Spinal cord (tissue), 10 donors: ENCODE data around the gene RAB6B. TPM values are rescaled to one million over a fixed set of nuclear protein-coding genes. Genes with fewer than 3 reads are reported as not detected.

ENCODE experiments used
- DNase-seq, 6 donors: peaks; one replicate each; pipeline versions ENCODE4 v3.0.0 to v3.0.0-alpha.2; 2013 to 2015; ENCODE audit warnings: low spot score in 6 of 6, low read depth in 4 of 6
- H3K27ac ChIP-seq: one replicate; pipeline ENCODE4 v1.5.1; 2013; ENCODE audit warnings: low read depth, low read length, control low read depth
- H3K27me3 ChIP-seq: one replicate; pipeline ENCODE4 v1.6.1; 2013; ENCODE audit warnings: low read length; ENCODE audit not compliant: control insufficient read depth, insufficient read depth
- H3K36me3 ChIP-seq: one replicate; pipeline ENCODE4 v1.6.1; 2013; ENCODE audit warnings: low read length; ENCODE audit not compliant: control insufficient read depth, insufficient read depth
- H3K4me1 ChIP-seq: one replicate; pipeline ENCODE4 v1.6.1; 2013; ENCODE audit warnings: low read length; ENCODE audit not compliant: control insufficient read depth, insufficient read depth
- H3K4me3 ChIP-seq: one replicate; pipeline ENCODE4 v1.5.1; 2013; ENCODE audit warnings: low read depth, low read length, control low read depth
- H3K9me3 ChIP-seq: one replicate; pipeline ENCODE4 v1.6.1; 2013; ENCODE audit warnings: low read length; ENCODE audit not compliant: control insufficient read depth, insufficient read depth
- WGBS: methylation state at CpG from one replicate; pipeline ENCODE4 v1.1.5; 2013; ENCODE audit warnings: missing lambda C conversion rate; ENCODE audit not compliant: insufficient coverage; 5-methylcytosine and 5-hydroxymethylcytosine counted together
- polyA plus RNA-seq, 2 donors: library from polyadenylated mRNA; unstranded; fragments of 120-200 nt; gene quantifications; one replicate each; pipeline ENCODE4 v1.2.1, GENCODE V29; 2013; ENCODE audit not compliant: insufficient read length in 2 of 2
- total RNA-seq, 2 donors: library from RNA; depleted of rRNA in 1 of 2; stranded (reverse); fragments of 120-200 nt in 1 of 2; fragments of >200 nt in 1 of 2; gene quantifications; one replicate each; pipeline versions ENCODE4 v1.2.3 to v1.2.4, GENCODE V29; 2013 to 2014
- donor health status: healthy.

The RAB6B gene
- total and polyA plus RNA-seq, 4 donors, result 38.3 to 226 (median 191) TPM

DNA sequence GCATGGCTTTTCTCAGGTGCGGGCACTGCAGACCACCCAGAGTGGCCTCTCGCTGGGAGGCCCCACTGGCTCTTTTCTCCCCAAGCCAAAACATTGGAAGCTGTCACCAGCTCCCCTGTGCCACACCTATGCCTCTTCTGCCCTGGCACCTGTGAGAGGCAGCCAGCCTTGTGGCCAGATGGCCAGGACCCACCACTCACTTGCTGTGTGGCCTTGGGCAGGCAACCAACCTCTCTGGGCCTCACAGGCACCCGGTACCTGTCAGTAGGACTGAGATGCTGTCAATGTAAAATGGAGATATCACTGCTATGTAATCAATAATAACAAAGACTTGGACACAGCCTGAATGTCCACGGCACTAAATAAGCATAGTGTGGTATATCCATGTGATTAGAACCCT is 53.5 kb downstream of the RAB6B start:
- H3K27ac ChIP-seq, result no peak overlapping the region
- no peak overlapping the region for H3K4me3 ChIP-seq
- H3K36me3 ChIP-seq, result peaks cover 48% of the 10 kb centered on the region
- H3K9me3 ChIP-seq, result no peaks in the 10 kb centered on the region
- no peak for DNase-seq
- H3K4me1 ChIP-seq, result no peaks in the 10 kb centered on the region
- no peaks in the 10 kb centered on the region for H3K27me3 ChIP-seq
- WGBS, result 90% methylated on average over 2 of the region's 4 CpGs

DNA sequence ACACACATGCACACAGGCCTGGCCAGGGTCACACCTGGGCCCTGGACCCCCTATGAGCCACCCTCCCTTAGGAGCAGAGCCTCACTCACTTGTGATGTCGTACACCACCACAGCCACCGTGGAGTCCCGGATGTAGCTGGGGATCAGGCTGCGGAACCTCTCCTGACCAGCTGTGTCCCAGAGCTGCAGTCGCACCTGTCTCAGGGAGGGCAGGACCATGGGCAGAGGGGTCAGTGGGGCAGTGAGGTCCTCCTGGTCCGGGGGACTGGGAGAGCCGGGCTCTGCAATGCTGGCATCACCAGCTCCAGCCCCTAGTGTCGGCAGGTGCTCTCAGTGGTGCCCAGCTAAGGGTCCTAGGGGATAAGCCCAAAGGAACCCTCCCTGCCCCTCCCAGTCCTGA is 54.5 kb downstream of the RAB6B start:
- H3K4me3 ChIP-seq, result no peak overlapping the region
- H3K27me3 ChIP-seq, result no peaks in the 10 kb centered on the region
- DNase-seq, result no peak
- H3K4me1 ChIP-seq, result no peaks in the 10 kb centered on the region
- peaks cover 57% of the 10 kb centered on the region for H3K36me3 ChIP-seq
- H3K27ac ChIP-seq, result no peak overlapping the region
- no peaks in the 10 kb centered on the region for H3K9me3 ChIP-seq
- WGBS, result 94% methylated on average over 8 of the region's 8 CpGs

DNA sequence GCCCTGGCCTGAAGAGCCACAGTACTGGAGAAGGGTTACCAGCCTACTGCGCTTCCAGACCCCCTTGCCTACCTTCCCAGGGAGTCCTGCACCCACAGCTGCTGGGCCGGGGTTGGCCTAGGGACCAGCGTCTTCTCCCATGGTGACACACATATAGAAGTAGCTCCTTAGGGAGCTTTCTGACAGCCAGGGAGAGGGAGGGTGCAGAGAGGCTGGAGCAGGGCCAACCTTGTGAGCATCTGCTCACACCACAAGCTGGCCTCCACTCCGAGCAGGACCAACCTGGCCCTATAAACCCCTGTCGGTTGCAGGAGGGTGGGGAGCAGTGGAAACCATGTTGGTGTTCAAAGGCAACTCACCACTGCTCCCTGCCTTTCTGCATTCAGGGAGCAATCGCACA is 54.9 kb downstream of the RAB6B start:
- Histone ChIP-seq H3K9me3 (no peaks in the 10 kb centered on the region), H3K4me3 (no peak overlapping the region), H3K27ac (no peak overlapping the region), H3K4me1 (no peaks in the 10 kb centered on the region), H3K27me3 (no peaks in the 10 kb centered on the region), H3K36me3 (peaks cover 61% of the 10 kb centered on the region)
- no peak for DNase-seq
- 80% methylated on average over 3 of the region's 6 CpGs for WGBS

DNA sequence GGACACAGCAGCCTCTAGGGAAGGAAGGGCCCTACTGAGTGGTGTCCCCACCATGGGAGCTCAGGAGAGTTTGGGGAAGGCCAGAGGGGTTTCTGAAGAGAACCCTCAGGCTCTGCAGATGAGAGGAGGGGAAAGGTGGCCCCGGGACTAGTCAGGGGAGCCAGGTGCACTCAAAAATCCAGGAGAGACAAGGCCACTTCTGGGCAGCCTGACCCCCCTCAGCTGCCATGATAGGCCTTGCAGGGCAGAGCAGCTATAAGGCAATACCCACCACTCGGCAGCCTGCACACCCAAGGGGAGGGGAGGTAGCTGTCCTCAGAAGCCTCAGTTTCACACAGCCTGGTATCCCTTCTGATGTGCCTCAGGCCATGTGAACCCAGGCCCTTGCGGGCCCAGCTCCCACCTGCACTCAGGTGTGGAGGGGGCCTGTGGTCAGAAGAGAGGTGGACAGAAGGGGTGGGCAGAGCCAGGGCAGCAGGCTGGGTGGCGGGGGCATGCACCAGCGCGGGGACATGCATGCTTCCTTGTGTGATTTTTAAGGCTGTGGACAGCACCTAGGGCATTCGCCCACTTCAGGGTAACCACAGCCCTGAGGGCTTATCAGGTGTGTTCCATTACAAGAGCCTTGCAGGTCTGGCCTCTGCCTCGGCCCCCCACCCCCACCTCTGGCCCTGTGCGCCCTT is 55.5 kb downstream of the RAB6B start:
- no peak overlapping the region for H3K4me3 ChIP-seq
- DNase-seq, result no peak
- 95% methylated on average over 8 of the region's 9 CpGs for WGBS
- no peak overlapping the region for H3K27ac ChIP-seq
- no peaks in the 10 kb centered on the region for H3K27me3 ChIP-seq
- H3K9me3 ChIP-seq, result no peaks in the 10 kb centered on the region
- H3K4me1 ChIP-seq, result no peaks in the 10 kb centered on the region
- H3K36me3 ChIP-seq, result peaks cover 67% of the 10 kb centered on the region

DNA sequence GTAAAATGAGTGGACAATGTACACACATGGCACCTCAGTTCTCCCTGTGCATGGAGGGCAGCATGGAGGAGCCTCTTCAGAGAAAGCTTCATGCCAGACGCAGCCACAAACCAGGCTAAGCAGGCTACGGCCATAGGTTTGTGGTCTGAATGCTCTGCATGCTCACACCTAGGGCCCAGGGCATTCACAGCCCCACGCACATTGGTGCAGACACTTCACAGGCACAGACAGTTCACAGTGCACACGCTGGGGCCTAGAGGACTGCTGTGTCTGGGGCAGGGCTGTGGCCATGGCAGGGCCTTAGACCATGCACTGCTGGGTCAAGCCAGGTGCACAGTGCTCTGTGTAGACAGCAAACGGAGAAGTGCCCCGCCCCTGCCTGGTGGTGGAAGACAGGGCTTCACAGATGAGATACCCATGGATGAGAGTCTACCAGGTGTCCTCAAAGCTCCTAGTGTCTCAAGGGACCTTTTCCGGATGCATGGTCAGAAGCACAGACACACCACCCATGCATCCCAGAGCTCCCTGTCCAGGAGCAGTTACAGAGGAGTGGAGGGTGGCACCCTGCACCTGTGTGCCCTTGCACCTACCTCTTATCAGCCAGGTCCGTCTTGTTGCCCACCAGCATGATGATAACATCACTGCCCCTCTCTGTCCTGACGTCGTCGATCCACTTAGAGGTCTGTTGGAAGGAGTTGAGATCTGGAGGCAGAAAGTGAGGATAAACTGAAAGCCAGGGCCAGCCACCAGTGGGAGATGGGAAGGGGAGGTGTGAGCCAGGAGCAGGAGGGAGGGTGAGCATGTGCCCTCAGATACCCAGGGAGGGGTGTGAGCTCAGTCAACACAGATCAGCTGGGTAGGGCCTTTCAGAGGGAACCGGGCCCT is 56.5 kb downstream of the RAB6B start:
- DNase-seq, result no peak
- H3K9me3 ChIP-seq, result no peaks in the 10 kb centered on the region
- no peaks in the 10 kb centered on the region for H3K4me1 ChIP-seq
- no peak overlapping the region for H3K27ac ChIP-seq
- WGBS, result 92% methylated on average over 9 of the region's 12 CpGs
- peaks cover 77% of the 10 kb centered on the region for H3K36me3 ChIP-seq
- no peak overlapping the region for H3K4me3 ChIP-seq
- no peaks in the 10 kb centered on the region for H3K27me3 ChIP-seq

GRCh38 chr3:133838296-133838789 is 57.3 kb downstream of the RAB6B start:
- 89% methylated on average over 4 of the region's 4 CpGs for WGBS
- peaks cover 86% of the 10 kb centered on the region for H3K36me3 ChIP-seq
- H3K4me3 ChIP-seq, result no peak overlapping the region
- no peaks in the 10 kb centered on the region for H3K27me3 ChIP-seq
- DNase-seq, result no peak
- no peaks in the 10 kb centered on the region for H3K9me3 ChIP-seq
- H3K27ac ChIP-seq, result no peak overlapping the region
- no peaks in the 10 kb centered on the region for H3K4me1 ChIP-seq

DNA sequence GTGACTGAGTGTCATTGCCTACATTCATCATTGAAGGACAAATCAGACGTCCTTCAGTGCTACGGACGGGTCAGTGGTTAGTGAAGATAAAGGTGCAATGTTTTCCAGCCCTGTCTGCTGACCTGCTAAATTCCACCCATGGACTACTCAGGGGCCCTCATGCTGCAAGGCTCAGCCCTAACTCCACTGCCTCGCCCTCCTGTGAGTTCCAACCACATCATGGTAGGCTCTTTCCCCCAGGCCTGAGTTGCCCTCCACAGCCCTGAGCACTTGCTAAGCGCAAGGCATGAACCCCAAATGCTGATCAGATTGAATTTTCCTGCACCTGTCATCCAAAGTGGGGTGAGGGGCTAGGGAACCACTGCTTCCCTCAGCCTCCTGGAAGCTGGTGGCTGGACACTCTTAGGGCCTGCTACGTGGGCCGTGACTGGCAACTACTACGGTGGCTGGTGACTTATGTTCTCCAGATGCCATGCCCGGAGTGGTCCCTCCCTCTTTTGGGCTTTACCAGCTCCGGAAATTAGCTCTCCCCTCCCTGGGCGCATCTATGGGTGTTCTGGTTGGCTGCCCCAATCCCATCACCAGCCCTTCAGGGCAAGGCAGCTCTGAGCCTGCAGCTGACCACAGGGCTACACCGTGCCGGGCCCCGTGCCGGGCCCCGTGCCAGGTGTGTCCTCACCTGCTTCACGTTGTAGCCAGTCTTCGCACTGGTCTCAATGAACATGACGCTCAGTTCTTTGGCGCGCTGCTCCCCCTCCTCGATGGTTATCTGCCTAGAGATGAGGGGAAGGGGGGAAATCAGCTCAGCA is 58.0 kb downstream of the RAB6B start:
- DNase-seq, result no peak
- 95% methylated on average over 22 of the region's 22 CpGs for WGBS
- H3K27ac ChIP-seq, result no peak overlapping the region
- H3K4me1 ChIP-seq, result no peaks in the 10 kb centered on the region
- no peak overlapping the region for H3K4me3 ChIP-seq
- peaks cover 92% of the 10 kb centered on the region for H3K36me3 ChIP-seq
- no peaks in the 10 kb centered on the region for H3K9me3 ChIP-seq
- H3K27me3 ChIP-seq, result no peaks in the 10 kb centered on the region

DNA sequence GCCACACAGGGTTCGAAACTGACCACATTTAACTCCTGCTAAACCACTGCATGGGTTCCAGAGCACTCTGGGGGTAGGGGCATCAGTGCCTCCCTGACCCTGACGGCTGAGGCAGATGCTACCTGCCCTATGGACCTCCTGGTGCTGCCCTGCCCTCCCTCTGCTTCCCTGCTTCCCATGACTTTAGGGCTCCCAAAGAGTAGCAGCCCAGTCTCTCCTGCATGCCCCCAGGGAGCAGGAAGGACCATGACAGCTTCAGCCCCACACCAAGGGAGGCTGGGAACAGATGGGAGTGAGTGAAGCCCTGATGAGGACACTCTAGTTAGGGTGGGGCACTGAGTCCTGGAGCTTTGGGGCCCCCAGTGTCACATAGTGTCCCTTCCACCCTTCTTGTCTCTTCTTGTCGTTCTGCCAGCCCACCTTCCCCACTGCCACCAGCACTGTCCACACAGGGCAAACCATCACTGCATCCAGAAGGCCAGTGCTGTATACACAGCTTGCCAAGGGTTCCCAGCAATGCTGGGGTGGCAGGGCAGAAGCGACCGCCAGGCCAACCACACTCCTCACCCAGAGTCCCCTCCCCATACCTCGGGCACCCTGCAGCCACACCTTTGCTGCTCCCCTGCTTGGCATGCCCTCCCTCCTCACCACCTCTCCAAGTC is 59.1 kb downstream of the RAB6B start:
- Histone ChIP-seq H3K27ac (no peak overlapping the region), H3K27me3 (no peaks in the 10 kb centered on the region), H3K4me3 (no peak overlapping the region), H3K9me3 (no peaks in the 10 kb centered on the region), H3K4me1 (no peaks in the 10 kb centered on the region), H3K36me3 (peaks cover 97% of the 10 kb centered on the region)
- 86% methylated on average over 6 of the region's 6 CpGs for WGBS
- no peak for DNase-seq

- Histone ChIP-seq H3K27me3 (no peaks in the 10 kb centered on the region), H3K4me3 (no peak overlapping the region), H3K27ac (no peak overlapping the region), H3K4me1 (no peaks in the 10 kb centered on the region), H3K36me3 (peaks cover 95% of the 10 kb centered on the region), H3K9me3 (no peaks in the 10 kb centered on the region)
- DNase-seq, result no peak
- 97% methylated on average over 4 of the region's 4 CpGs for WGBS
Observed at GRCh38 chr3:133835961-133836360, 59.7 kb downstream of the RAB6B start.
